Germinal center (tissue), 1 donor: ENCODE data around the gene C9.
"Not testable (repeated sequence)": the region's sequence is repeated elsewhere in the genome, so short reads cannot be mapped to it uniquely, and the experiment has no call there.

Experiments
- DNase-seq: peaks from one replicate; pipeline ENCODE4 v3.0.0; 2012; ENCODE audit warnings: mixed read lengths, low spot score

Gene C9

DNA sequence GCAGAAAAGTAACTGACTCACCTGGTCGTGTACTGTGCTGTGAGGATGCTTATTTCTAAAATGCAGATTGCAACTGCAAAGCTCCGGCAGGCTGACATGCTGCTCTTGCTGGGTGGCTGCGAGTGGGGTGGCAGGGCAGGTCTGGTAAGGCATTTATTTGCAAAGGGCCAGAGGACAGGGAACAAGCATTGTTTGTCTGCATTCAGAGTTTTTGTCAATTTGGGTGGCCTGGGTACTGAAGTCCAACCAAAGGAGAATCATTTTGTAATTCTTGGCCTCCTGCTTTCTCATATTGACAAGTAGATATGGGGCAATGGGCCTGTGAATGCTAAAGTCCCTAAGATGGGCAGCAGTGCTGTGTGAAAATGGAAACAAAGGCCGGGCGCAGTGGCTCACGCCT is at the start of gene C9:
TSS of gene C9 (minus strand) at position 129 of the 400 bp plus-strand sequence. CDS start at position 98, 31 bp downstream.
- no peak for DNase-seq

DNA sequence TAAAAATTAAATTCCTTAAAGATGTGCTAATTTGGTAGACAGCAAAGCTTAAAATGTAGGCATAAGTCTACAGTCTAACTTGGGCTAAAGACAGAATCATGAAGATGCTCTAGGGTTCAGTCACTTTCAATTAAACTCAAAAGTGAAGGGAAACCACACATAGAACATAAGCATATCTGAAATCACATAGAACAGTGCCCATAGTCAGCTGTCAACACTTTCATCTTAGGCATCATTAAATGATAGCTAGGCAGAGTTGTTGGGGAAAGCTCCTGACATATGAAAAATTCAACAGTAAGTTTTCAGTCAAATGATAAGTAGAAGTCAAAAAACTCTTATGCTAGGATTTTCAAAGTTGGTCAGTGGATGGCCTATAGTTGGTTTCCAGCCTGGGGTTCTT is 49.5 kb upstream of the C9 start:
- DNase-seq: no peak

DNA sequence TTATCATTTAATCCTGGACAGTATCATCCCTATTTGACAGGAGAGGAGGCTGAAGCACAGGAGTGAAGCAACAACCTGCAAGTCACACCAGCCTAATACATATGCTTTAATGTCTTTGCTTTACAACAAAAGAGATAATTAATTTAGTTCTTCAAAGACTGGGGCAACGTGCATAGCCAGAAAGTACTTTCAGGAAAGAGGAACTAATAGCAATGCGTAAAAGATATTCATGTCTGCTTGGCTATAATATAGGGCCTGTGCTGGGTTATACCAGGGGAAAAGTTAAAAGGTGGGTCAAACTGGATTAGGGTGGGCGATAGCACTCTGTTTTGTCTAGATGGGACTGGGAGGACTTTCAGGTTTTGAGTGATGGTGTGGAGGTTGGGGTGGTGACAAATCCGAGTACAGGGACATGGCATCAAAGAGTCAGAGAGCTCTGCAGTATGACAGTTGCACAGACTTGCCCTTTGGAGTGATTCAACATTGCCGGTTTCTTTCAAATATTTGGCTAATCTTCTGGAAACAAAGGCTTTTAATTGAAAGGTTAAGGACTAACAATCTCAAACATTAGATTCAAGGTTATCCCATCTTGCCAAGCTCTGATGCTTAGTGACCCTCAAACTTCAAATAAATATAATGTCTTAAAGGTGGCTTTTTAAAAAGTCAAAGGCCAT is 48.6 kb upstream of the C9 start:
- DNase-seq: no peak

DNA sequence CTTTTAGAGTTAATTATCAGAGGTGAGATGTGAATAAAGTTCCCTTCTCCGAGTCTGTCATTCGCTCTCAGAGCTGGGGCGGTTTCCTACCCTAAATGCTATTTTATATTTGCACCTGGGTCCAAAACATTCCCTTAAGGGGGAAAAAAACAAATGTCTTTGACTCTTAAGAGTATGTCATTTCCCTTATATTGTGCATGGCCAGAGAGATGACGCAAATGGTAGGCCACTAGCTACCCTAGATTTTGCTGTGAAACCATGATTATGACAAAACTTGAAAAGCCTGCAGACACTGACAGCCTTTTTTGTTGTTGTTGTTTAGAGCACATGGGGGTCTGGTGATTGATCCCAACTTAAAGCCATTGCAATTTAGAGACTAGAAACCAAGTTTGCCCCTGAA is 47.7 kb upstream of the C9 start:
- no peak for DNase-seq

DNA sequence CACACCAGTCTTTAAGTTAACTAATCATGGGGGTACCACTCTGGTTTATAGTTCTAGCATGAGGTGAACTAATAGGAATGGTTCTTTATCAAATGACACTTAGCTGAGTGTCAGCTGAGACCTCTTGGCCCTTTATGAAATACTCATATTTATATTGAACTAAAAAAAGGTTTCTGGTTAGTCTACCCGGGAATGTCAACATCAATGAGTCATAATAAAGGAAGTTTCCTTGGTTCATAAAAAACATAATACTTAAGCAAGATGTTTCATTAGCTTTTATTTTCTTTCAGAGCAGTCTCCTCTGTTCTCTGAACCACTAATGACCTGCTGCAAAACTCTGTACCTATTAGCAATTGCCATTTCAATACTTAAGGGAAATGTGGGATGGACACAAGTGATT is 46.8 kb upstream of the C9 start:
- DNase-seq: no peak

DNA sequence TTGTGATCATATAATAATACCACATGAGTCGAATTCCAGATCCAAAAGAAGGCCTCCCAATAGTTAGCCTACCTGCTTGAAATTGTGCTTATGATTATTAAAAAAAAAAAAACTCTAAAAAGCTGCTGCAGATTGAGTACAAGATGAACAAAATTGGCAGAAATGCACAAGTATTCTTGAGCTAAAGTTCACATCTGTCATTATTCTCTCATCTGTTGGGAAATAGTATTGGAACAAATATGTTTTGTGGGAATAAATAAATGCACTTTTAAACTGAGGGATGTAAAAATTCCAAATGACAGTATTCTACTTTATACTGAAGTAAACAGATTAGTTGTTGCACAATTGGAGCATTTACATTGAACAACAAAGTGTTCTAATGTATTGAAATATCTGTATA is 44.7 kb upstream of the C9 start:
- no peak for DNase-seq

DNA sequence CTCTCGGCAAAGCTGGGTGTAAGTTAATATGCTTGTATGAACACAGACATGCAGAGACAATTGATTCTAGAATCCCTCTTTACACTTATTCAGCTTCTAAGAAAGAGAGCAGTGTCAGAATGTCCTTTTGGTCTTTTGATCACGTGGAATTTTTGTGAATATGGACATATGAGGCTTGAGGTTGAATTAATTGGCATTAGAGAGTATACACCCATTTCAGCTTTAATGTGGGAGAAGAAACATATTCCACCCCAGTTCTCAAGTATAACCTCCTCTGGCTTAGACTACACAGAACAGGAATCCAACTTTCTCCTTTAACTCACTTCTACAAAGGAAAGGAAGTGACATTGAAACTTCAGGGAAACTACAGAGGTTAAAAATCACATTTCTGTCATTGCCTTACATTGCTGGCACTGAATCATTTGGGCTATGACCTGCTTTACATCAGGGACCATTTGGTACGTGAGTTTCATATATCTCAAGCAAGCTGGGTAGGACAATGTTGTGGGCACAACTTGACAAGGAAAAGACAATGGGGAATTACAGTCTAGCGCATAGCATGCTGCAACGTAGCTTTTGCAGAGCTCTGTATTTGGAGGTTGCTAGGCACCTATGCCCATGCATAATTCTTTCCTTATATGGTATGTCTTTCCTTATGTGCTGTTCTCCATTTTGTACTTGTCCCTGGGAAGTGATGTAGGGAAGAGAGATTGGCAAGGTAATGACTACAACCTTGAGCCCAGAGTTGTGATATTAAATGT is 41.0 kb upstream of the C9 start:
- no peak for DNase-seq

DNA sequence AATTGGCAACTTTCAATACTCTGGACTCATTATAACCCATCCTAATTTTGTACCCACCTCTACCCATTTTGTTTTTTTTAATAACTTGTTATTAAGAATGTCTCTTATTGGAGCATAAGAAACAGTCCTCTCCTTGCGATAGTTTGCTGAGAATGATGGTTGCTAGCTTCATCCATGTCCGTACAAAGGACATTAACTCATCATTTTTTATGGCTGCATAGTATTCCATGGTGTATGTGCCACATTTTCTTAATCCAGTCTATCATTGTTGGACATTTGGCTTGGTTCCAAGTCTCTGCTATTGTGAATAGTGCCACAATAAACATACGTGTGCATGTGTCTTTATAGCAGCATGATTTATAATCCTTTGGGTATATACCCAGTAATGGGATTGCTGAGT is 39.5 kb upstream of the C9 start:
- not testable (repeated sequence) for DNase-seq

DNA sequence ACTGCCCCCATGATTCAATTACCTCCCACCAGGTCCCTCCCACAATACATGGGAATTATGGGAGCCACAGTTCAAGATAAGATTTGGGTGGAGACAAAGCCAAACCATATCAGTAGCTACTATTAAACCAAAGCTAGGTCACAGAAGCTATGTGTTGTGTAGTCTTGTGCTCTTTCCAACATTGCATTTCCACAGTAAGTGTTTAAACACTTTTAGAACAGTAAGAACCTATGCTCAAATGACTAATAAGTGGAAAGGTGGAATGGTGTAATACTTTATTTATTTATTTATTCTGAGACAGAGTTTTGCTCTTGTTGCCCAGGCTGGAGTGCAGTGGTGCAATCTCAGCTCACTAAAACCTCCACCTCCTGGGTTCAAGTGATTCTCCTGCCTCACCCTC is 37.8 kb upstream of the C9 start:
- DNase-seq: not testable (repeated sequence)

DNA sequence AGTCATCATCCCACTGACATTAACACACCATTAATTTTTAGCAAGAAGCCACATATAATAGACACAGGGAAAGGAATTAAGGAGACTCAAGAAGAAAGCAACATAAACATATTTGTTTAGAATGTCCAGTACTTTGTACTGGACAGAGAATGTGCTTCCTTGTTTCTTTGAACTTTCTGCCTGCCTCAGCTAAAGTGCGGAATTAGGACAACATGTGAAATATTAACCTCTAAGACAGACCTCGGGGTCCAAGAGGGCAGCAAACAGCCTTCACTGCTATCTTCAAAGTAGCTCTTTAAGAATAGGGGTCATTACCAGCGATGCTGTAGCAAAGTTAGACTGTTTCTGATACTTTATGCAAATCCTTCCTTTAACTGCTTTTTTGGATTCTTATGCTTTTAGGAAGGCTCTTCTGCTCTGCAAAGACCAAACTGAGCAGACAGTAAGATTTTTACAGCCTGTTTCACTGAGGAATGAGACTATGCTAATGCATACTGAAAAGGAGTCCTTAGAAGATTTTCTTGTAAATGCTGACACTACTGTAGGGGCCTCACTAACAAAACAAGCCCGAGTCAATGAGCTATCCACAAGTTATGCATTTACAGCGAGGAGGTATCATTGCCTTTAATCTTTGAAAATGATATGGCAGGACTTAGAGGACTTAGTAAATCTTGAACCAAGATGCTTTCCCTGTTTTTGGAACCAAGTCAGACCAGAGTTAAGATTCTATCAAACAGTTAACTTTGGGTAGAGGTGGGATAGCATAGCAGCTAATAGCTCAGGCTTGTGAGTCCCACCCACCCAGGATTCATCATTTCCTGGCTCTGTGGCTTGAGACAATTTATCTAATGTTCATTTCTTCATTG is 36.7 kb upstream of the C9 start:
- no peak for DNase-seq

DNA sequence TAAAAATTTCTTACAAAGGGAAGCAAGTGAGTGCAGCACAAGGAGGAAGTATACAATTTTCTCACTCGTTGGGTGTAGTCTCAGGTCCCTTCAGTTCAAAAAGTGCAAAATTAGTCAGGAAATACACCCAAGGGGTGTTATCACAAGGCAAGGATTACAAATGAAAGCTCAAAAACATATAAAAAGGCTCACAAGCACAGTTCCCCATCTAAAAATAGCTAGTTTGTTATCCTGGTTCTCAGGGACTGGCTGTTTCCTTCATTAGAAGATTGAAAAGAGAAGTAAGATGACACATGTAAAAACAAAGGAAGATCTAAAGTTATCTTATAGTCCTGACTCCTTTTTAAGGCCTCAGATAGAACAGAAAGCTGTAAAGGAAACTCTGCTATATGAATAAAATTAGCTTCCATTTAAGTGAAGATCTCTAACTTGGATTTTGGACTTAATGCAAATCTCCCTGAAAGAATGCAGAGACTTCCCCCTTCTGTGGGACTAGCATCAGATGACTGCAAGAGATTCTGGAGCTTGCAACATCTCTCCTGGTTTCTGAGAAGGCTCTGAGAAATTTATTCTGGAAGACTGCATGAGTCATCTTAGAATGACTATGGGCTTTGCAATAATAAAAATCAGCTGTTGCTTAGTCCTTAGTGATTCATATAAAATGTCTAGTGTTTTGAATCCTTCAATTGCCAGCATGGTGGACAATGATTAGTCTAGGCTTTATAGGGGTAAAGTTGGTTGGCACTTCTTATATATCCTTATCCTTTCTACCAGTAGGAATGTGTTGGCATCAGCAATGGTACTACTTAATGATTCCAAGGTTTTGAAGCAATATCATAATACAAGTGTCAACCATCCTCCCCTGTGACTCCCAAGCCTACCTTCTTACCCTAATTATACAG is 35.1 kb upstream of the C9 start:
- DNase-seq: no peak

DNA sequence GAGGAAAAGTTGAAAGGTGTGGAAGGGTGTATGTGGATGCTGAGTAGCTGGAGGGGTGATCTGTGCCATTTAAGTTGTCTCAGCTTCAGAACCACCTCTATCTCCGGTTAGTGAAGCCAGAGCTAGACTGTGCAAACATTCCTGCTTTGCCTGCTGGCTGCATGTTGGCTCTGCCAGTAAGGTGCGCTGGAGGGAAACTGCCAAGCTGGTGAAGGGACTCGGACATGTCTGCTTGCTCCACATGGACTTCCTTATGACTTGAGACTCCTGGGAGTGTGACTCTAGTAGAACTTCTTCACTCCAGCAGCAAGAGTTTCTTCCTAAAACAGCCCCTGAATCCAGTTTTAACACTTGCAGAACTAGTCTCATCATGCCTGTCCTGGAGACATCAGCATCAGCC is 32.5 kb upstream of the C9 start:
- DNase-seq: no peak

DNA sequence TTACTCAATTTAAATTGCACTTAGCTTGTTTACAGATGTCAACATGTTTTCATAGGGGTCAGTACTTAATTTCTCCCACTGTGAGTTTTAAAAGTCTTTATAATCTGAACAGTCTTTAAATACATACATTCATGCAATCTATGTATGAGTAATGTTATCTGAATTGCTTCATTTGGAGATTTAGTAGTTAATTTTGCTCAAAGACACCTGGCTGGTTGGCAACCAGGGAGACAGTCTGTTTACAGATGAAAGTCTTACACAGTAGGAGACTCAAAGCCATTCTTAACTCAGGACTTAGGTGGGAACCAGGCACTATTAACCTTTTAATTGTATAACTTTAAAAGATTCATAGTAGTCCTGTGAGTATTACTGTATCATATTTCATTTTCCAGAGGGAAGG is 31.2 kb upstream of the C9 start:
- DNase-seq: no peak

DNA sequence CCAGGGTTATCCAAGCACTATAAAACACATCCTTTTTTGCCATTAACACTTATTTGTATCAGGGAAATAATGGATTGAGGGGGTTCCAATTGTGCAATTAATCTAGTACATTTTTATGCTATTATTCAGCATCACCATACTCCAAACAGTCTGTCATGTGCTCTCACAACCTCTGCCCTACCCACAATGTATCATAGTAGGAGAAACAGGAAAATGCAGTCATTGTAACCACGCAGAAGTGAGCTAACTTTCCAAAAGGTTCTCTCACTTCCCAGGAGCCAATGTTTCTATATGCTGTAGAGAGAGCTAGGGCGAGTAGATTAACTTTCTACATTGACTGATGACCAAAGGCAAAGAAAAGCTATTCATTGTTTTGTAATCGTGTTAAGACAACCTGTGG is 30.7 kb upstream of the C9 start:
- DNase-seq: no peak

DNA sequence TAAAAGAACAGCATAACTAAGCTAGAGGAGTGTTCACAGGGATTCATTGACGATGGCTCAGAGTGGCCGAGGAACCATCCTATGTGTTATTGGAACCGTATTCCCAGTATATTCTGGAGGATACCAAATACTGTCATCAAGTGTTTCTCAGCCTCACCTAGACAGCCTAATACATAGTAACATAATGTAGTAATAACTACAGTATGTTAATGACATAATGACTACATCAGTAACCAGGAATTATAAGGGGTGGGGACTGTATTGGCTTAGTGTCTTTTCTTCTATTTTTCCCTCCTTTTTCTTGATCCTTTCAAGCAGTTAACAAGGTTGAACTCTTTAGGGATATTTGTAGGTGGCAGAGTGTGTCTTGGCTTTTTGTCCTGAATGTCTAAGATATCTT is 26.6 kb upstream of the C9 start:
- no peak for DNase-seq

DNA sequence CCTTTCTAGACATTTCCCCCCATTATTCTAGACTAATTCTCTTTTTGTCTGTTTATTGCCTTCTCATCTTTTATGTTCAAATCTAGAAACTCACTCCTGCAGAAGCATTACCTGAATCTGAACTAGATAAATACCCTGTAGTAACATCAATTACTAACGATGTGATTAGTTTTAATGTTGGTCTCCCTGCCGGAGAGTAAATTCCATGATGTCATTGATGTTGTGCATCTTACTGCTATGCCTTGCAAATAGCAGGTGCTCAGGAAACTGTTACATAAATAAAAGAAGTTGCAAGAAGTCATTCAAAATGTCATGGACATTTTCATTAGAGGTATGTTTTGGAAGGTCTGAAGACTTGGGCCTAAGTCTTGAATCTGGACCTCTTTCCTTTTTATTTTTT is 23.0 kb upstream of the C9 start:
- no peak for DNase-seq

DNA sequence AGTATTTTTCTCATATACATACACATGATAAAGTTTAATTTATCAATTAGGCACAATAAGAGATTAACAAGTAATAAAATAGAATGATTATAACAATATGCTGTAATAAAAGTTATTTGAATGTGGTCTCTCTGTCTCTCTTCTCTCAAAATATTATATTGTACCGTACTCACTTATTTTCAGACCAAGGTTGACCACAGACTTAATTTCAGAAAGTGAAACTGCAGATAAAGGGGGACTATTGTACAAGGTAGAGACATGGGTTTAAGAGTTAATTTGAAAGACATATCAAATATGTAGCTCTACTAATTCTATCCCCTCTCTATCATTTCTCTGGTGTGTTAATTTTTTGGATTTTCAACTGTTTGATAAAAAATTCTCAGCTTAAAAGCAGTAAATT is 20.0 kb upstream of the C9 start:
- no peak for DNase-seq

DNA sequence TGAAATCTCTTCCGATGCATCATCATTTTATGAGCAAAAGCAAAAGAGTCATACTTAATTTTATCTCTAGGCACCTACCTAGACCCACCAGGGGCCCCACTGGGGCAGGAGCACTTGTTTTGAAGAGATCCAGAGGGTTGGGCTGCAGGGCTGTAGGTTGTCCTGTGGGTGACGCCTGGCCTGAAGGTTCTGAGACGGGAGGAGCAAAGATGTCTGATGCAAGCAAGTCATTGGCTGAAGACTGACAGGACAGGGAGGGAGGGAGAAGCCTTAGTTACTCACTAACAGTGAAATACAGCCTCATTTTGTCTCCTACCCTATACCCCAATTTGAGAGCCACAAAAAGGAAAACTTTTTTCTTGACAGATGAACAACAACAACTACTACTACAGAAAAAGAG is 17.1 kb upstream of the C9 start:
- DNase-seq: no peak

DNA sequence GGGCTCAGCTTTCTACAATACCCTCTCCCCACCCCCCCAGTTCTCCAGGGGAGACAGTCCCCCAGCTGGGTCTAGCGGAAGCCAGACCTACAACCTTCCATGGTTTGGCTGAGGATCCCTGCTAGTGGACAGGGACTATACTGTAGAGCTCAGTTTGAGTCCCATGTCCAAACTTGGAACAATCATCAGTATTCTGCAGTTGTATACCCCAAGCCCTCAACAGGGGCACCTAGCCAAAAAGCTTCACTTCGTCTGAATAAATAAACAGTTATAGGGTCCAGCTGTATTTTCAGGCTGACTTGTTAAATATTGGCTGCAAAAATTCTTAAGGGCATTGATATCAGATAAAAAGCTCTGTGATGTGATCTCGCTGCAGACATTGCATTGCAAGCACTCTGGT is 15.4 kb upstream of the C9 start:
- no peak for DNase-seq

DNA sequence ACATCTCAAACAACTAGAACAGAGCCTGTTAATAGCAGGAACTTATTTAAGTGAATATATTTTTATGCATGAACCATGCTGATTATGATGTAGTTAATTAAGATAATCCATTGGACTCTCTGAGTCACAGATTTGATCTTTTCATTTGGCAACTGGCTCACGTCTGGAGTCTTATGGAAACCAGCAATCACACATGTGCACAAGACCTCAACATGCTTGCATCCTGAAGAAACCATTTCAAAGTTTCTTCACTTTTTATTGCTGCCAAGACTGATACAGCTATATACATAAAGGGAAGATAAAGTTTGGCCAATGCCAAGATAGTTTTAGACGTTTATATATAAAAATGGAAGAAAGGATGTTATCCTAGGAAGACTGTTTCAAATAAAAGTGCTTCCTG is 13.3 kb upstream of the C9 start:
- no peak for DNase-seq

DNA sequence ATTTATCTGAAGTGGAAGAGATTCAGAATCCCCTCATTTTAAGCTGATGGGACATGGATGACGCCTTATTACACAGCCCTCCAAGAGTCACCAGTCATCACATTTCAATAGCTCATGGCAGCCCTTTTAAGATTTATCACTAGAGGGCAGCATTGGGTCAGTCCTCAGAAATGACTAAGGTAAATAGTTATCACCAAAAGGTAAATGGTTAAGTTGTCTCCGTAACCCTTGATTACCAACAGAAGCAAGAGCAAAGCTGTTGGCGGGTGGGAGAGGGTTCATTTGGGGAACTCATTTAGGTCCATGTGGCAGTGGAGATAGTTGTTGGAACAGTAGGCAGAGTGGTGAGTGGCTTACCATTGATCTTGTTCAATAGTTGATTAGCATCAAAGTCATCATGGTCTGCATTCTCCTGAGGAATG is 12.0 kb upstream of the C9 start:
- peak; percentile 20 for DNase-seq

DNA sequence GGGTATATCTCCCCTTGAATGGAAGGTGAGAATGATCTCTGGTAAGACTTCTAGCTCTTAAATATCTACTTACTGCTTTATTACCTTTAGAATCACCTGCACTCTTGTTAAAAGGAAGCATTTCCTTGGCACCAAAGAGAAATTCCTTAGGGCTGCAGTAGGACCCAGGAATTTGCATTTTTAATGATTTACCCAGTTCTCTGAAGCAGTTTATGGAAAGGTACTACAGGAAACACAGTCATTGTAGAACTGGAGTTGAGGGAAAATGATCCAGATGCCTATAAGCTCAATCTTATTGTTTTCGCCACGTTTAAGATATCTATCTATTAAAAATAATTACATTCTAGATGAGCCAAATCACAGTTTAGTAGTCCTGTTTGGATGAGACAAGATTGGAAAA is 9.5 kb upstream of the C9 start:
- DNase-seq: no peak
